Posterior vena cava (tissue), 2 donors: ENCODE data around the gene SLC12A9. TPM values are rescaled to one million over a fixed set of nuclear protein-coding genes. Genes with fewer than 3 reads are reported as not detected.
A peak's percentile ranks its signal among the peaks of the same experiment; 100 is the strongest.
"Not testable (repeated sequence)": the region's sequence is repeated elsewhere in the genome, so short reads cannot be mapped to it uniquely, and the experiment has no call there.

Experiments used
- DNase-seq: peaks from one replicate; pipeline ENCODE4 v3.0.0-alpha.2; 2020; ENCODE audit warnings: low spot score
- intact Hi-C, 2 donors: fragments of 100-400 bp; cut with DNase I; formaldehyde crosslinking; loops; one replicate each; pipeline versions ENCODE4 v1.14.1 to v1.14.2; 2022 to 2023
- total RNA-seq, 2 donors: library from RNA; stranded (reverse); fragmentation: NEBNext Ultra II Directional; extraction: Animal tissue kit (Norgen Biotek cat#: 25700); gene quantifications; one replicate each; pipeline ENCODE4 v1.2.1, GENCODE V29; 2021
- donor health status: DM: yes; HTN: yes; CAD: no.
- donor health status: DM: yes; HTN: yes; CAD: no.

SLC12A9 gene
- total RNA-seq, 2 donors from 2014 or later, result 15.6 to 22.8 TPM

DNA sequence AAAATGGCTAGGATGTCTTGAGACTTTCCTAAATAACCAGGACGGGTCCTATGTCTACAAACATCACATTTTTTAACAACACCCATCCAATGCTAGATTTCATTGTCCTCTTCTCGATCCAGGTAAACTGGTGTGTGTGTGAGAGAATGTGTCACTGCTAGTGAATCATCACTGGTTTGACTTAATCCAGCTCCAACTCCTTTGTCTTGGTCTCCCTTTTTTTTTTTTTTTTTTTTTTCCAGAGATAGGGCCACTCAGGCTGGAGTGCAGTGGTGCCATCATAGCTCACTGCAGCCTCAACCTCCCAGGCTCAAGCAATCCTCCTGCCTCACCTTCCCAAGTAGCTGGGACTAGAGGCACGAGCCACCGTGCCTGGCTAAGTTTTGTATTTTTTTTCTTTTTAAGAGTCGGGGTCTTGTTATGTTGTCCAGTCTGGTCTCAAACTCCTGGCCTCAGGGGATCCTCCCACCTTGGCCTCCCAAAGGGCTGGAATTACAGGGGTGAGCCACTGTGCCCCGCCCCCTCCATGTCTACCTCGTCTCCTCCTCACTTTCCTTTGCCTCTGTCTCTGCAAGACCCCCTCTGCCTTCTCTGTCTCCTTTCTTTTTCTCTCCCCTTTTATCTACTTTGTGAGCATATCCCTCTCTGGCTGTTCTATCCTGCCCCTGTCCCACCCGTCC is 39.2 kb downstream of the SLC12A9 start:
- DNase-seq, result no peak
- intact Hi-C loops, result loop anchor here in 1 of 2 donors (5.0 kb wide), 1 partner anchor 176 kb away; no protein-coding TSS in a partner anchor

DNA sequence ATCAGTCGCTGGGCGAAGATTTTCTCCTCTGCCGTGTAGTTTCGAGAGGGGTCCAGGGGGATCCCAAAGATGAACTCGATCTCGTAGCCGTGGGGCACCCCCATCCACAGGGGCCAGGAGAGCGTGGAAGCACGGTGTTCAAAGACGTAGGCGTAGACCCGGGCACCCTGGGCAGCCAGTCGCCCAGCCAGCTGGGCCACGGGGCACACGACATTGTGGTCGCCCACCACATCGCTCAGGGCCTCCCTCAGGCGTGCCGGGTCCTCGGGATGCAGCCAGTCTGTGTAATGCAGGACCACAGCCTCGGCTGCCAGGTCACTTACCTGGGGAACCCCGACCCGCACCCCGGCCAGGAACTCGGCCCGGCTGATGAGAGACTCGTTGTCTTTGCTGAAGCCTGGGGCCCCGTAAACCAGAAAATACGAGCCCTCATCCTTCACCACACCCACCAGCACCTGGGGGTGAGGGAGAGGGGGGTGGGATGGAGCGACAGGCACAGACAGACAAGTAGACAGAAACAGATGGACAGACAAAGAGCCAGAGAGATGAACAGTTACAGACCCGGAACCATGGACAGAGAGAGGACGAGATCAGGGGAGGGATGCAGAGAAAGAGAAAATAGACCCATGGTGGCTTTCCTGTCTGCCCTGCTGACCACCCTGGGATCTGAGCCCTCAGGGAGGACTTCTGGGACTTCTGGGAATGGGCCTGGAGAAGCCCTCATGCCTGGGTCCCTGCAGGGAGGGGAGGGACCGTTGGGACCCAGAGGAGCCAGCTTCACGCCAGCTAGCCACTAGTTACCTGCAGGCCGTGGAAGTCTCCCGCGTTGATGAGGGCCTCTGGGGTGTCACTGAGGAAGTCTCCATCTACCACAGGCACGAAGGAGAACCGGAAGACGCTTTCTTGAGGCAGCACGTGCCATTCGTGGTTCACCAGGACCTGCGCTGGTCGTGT is 40.1 kb downstream of the SLC12A9 start:
- intact Hi-C loops, result loop anchor here in 1 of 2 donors (5.0 kb wide), 1 partner anchor 175 kb away; no protein-coding TSS in a partner anchor
- DNase-seq, result no peak

DNA sequence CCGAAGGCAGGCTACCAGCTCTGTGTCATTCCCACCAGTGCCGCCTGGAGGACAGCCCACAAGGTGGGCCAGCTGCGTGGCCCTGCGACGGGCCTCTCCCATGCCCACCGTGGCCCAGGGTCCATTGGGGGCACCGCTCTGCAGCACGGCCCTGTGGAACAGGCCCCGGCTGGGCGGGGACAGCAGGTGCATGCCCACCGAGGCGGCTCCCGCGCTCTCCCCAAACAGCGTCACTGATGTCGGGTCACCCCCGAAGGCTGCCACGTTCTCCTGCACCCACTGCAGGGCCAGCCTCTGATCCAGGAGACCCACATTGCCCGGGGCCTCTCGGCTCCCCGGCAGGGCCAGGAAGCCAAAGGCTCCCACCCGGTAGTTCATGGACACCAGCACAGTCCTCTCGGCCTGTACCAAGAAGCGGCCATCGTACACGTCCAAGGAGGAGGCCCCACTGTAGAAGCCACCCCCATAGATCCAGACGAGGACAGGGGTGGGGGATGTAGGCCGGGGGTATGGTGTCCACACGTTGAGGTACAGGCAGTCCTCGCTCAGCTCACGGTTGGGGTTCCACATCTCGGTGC is 40.9 kb downstream of the SLC12A9 start:
- intact Hi-C loops, result loop anchor here in 1 of 2 donors (5.0 kb wide), 1 partner anchor 174 kb away; no protein-coding TSS in a partner anchor

DNA sequence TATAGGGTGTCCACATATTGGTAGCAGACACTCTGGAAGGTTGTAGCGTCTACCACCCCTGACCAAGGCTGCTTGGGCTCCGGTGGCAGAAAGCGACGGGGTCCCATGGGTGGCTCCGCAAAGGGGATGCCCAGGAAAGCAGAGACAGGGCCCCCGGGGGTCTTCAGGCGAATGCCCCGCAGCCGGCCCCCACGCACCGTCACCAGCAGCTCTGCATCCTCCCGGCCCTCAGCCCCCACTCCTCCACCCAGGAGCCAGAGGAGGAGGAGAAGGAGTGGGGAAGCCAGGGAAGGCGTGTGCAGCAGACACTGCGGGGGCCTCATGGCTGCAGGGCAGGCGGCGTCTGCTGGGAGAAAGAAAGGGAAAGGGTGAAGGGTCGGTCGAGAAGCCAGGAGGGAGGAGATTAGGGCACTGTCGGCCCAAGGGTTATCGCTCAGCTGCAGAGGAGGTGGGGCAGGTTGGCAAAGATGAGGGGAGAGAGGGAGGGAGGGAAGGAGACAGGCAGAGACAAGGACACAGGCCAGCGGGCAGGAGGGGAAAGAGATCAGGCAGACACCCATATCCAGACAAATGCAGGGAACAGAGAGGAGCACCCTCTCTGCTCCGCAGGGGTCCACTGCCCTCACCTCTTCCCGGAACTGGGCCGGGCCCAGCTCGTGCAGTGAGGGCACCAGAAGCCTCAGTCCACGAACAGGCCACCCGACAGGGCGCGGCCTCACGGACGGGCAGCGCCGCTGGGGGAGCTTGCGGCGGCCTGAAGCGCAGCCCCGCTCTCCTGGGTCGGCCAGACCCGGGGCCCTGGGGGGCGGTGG is 41.6 kb downstream of the SLC12A9 start:
- intact Hi-C loops, result loop anchor here in 1 of 2 donors (5.0 kb wide), 1 partner anchor 173 kb away; no protein-coding TSS in a partner anchor
- DNase-seq, result no peak

More for the DNA sequence above, 40.9 kb downstream of the SLC12A9 start:
- no peak for DNase-seq

DNA sequence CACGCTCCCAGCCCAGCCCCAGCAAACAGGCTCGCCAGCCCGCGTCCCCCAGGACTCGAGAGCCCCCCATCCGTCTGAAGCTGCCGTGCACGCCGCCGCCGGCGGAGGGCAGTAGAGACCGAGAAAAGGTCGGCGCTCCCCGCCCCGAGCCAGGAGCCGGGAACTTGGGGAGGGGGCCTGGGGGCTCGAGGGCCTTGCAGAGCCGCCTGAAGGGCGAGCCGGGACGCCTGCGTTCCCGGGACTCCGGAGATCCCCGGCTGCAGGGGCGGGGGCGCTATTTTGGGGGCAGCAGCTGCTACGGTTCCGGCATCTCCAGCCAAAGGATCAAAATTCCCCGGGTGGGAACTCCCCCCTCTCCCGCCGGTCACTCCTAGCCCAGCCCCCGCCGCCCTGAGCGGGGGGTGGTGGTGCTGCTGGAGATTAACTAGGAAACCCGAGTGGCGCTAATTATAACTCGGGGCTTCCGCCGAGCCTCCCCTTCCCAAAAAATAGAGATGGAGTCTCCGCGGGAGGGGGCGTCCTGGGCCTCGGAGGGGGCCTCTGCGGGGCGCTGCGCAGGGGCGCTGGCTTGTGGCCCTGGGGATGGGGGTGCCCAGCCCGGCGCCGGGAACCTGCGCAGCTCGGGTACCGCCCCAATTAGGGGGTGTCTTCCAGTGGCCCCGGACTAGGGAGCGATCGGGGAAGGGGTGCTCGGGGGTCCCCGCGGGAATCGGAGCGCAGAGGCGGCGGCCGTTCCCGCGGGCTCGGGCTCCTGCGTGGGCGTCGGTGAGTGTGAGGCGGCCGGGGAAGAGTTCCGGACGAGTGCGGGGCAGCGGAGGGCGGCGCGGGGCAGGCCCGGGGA is 42.6 kb downstream of the SLC12A9 start:
- intact Hi-C loops, result loop anchor here (5.0 kb wide), 2 partner anchors 167 to 172 kb away; no protein-coding TSS in a partner anchor
- no peak for DNase-seq

DNA sequence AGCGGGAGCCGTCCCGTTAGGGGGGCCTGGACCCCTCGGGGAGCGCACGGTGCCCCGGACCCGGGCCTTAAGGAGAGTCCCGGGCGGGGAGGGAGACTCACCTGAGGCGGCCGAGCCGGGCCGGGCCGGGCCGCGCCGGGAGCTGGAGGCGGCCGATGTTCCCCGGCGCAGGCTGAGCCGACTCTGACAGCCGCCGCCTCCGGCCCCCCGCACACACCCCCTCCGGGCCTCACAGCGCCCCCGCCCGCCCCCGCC is 43.1 kb downstream of the SLC12A9 start, which contains the start of gene ACHE:
TSS of gene ACHE (minus strand) at position 188 of the 255 bp plus-strand sequence. CDS start 1,656 bp downstream, outside the sequence.
- intact Hi-C loops, result loop anchor here in 1 of 2 donors (5.0 kb wide), 1 partner anchor 167 kb away; no protein-coding TSS in a partner anchor
- no peak for DNase-seq

DNA sequence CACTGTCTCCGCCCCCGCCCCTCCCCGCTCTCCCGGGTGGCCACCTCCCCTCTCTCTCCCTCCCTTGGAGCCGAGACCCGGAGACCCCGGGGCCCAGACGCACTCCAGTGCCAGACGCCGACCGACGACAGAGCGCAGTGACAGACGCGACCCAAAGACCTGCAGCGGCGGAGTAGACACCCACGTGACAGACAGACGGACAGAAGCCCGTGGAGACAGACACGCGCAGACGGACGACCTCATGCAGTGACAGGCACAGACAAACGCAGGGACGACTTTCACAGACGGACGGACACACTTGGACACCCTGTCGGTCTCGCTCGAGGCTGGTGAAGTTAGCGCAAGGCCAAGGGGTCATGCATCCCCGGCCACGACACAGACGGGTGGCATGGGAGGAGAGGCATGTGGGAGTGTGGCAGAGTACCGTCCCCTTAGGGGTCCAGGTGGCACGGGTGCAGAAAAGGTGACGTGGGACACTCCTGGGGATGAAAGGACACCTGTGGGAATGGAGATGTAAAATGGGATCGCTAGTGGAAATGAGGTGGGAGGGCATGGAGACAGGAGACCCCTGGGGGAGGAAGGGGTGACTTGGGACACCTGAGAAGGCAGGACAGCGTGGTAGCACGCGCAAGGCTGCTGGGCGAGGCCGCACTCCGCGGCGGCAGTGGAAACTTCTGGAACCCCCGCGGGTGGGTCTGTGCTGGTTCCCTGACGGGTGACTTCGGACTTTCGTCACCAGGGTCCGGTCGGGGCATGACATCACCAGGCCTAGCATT is 43.6 kb downstream of the SLC12A9 start:
- no peak for DNase-seq
- intact Hi-C loops, result loop anchor here in 1 of 2 donors (5.0 kb wide), 1 partner anchor 166 kb away; no protein-coding TSS in a partner anchor

DNA sequence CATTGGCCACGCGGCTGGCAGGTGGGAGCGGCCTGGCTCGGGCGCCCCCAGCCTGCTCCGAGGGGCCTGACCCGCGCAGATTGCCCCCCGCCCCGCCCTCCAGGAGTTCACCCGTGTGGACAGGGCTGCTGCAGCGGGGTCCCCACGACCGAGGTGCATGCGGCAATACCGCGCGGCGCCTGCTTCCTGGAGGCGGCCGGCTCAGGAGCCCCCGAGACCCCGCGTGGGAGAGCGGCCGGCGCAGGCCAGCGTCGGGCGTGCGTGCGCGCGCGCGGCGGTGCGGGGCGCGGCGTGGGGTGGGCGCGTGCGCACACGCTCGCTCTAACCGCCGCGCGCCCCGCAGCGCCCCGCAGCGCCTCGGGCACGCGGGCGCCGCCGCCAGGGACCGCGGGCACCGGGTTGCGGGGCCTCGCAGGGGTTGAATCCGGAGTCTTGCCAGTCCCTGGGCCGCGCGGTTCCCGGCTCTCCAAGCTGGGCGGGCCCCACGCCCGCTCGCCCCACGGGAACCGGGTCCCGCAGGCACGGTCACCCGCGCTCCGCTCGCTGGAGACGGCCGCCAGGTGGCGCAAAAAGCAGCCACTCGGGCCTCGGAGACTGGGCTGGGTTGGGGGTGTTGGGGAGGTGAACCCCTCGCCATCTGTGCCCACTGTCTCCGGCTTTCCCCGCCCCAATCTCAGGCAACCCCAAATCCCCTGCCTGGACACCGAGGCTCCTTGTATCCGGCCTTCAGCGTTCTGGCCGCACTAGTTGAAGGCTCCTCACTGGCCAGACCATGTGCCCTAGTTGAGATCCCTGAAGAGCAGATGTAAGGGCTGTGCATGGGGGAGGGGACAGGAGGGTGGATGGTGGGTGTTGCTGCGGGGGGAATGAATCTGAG is 44.5 kb downstream of the SLC12A9 start:
- peak; percentile 89 for DNase-seq
- intact Hi-C loops, result loop anchor here in 1 of 2 donors (5.0 kb wide), 1 partner anchor 165 kb away; no protein-coding TSS in a partner anchor

DNA sequence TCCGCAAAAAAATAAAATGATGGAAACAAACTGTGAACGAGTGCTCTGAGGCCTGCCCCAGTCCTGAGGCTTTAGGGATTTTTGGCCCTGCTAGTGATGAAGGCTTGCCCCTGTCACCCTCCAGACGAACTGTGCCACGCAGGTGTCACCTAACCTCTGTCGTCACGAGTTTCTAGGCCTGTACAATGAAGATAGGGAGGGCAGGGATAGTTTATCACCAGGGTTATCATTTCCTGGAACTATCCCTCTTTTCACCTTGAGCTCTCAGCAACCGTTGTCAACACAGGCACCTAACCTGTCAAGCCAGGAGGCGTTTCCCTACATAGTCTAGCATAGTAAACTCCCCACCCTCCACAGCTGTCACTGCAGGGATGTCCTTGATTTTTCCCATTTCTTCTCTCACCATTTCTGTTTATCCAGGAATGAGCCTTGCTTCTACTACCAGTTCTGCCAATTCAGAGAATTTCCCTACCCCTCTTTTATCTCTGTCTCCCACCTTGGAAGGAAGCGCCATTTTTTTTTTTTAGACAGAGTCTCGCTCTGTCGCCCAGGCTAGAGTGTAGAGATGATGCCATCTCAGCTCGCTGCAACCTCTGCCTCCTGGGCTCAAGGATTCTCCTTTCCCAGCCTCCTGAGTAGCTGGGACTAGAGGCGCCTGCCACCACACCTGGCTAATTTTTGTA is 45.4 kb downstream of the SLC12A9 start:
- DNase-seq, result no peak
- intact Hi-C loops, result loop anchor here in 1 of 2 donors (5.0 kb wide), 1 partner anchor 164 kb away; no protein-coding TSS in a partner anchor

DNA sequence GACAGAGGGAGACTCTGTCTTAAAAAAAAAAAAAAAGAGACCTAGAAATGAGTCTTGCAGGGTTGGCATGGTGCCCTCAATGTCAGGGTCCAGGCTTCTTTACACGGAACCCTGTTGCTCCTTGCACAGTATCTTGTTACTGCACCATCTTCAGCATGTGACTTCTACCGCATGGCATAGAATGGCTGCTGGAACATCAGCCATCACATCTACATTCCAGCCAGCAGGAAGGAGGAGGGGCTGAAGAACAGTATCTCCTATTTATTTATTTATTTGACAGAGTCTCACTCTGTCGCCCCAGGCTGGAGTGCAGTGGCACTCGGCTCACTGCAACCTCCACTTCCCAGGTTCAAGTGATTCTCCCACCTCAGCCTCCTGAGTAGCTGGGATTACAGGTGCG is 46.9 kb downstream of the SLC12A9 start:
- no peak for DNase-seq
- intact Hi-C loops, result loop anchor here in 1 of 2 donors (5.0 kb wide), 1 partner anchor 163 kb away; no protein-coding TSS in a partner anchor

DNA sequence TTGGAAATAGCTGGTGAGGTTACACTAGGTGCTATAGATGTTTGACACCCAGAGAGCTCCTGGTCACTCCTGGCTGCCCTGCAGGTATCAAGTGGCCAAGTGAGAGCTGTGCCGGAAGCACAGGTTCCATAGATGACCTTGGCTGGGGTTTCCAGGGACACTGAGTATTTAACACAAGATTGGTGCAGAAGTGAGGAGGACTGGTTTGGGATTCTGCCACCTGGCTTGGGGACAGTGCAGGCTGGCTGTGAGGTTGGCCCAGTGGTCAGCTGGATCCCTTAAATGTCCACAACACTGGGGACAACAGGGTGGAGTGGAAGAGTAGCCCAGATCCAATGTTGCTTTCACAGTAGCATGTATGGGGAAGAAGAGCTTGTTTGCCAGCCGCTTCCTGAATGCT is 48.5 kb downstream of the SLC12A9 start:
- no peak for DNase-seq
- intact Hi-C loops, result loop anchor here in 1 of 2 donors (10.0 kb wide), 1 partner anchor 1276 kb away; no protein-coding TSS in a partner anchor

DNA sequence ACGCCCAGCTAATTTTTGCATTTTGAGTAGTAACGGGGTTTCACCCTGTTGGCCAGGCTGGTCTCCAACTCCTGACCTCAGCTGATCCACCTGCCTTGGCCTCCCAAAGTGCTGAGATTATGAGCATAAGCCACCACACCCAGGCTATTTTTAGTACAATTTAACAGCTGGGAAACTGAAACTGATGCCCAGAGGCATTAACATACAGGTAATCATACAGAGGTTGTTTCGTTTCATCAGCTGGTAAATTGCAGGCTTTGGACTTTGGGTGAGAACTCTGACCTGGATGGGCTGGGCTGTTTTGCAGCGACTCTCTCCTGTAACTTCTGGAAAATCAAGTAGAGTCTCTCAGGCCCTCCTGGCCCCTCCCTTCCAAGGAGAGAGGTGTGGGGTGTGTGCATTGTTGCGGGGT is 49.4 kb downstream of the SLC12A9 start:
- intact Hi-C loops, result loop anchor here in 1 of 2 donors (10.0 kb wide), 1 partner anchor 1277 kb away; no protein-coding TSS in a partner anchor

DNA sequence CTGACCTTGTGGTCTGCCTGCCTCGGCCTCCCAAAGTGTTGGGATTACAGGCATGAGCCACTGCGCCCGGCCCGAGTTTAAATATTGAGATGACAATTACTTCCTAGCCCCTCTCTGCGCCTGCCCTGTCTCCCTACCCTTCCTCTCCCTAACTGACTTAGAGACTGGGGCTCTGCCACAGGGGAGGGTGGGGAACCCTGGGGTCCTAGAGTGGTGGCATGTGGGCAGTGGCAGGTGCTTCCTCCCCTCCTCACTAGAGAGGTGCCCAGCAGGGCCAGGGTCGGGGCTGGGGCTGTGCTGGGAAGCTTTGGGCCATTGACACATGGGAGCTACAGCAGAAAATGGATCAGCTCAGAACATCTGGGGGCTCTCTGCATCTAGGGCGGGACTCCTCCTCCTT is 50.1 kb downstream of the SLC12A9 start:
- no peak for DNase-seq
- intact Hi-C loops, result loop anchor here in 1 of 2 donors (1.0 to 10.0 kb wide), 2 partner anchors 43 to 1278 kb away; no protein-coding TSS in a partner anchor

More for the DNA sequence above, 49.4 kb downstream of the SLC12A9 start:
- no peak for DNase-seq

DNA sequence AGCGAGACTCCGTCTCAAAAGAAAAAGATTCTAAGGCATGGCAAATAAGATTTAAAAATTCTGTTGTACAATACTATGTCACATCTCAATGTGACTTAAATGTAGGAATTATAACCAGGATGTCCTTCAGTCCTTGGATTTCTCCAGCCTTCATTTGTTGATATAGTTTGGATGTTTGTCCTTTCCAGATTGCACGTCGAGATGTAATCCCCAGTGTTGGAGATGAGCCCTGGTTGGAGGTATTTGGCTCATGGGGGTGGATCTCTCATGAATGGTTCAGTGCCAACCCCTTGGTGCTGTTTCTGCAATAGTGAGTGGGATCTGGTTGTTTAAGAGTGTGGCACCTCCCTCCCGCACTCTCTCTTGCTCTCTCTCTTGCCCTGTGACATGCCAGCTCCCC is 56.0 kb downstream of the SLC12A9 start:
- peak; percentile 4 for DNase-seq
- intact Hi-C loops, result loop anchor here in 1 of 2 donors (10.0 kb wide), 1 partner anchor 1284 kb away; no protein-coding TSS in a partner anchor

DNA sequence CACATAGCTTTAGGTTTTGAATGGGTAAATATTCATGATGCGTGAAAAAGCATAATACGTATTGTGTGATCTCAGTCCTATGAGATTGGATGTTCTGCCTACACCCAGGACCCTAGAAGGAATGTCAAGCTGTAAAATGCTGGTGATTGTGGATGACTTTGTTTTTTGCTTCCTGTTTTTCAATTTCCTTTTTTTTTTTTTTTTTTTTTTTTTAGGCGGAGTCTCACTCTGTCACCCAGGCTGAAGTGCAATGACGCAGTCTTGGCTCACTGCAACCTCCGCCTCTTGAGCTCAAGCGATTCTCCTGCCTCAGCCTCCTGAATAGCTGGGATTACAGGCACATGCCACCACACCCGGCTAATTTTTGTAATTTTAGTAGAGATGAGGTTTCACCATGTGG is 57.9 kb downstream of the SLC12A9 start:
- peak; percentile 79 for DNase-seq
- intact Hi-C loops, result not testable (repeated sequence)
